GM19452 (cell line): ENCODE measurements around the gene CCND1.

ENCODE experiments used
- ATAC-seq: cut with Tn5 transposase; IDR thresholded peaks from one replicate; pipeline ENCODE4 v1.9.1; 2021; ENCODE audit not compliant: unreplicated experiment

CCND1 gene

GRCh38 chr11:69640995-69641581 is at the start of gene CCND1:
Gene CCND1, plus strand, starts transcription at chr11:69641156. Its CDS starts 158 bp downstream, at chr11:69641314.
- ATAC-seq: no peak

GRCh38 chr11:69592986-69593650 is 47.8 kb upstream of the CCND1 start:
- ATAC-seq: no peak

GRCh38 chr11:69593851-69594250 is 47.1 kb upstream of the CCND1 start:
- ATAC-seq: no peak

- ATAC-seq: no peak
Measured at GRCh38 chr11:69594481-69594880, 46.5 kb upstream of the CCND1 start.

GRCh38 chr11:69595805-69596665 is 44.9 kb upstream of the CCND1 start:
- no peak for ATAC-seq

- ATAC-seq: no peak
Measured at GRCh38 chr11:69598147-69598546, 42.8 kb upstream of the CCND1 start.

GRCh38 chr11:69599502-69599901 is 41.5 kb upstream of the CCND1 start:
- ATAC-seq: no peak

- no peak for ATAC-seq
Measured at GRCh38 chr11:69600001-69600400, 41.0 kb upstream of the CCND1 start.

- ATAC-seq: no peak
Measured at GRCh38 chr11:69601011-69601975, 39.7 kb upstream of the CCND1 start.

- no peak for ATAC-seq
Measured at GRCh38 chr11:69603111-69603836, 37.7 kb upstream of the CCND1 start.

- no peak for ATAC-seq
Measured at GRCh38 chr11:69604055-69604454, 36.9 kb upstream of the CCND1 start.

- ATAC-seq: no peak
Measured at GRCh38 chr11:69605737-69606526, 35.0 kb upstream of the CCND1 start.

GRCh38 chr11:69609351-69609750 is 31.6 kb upstream of the CCND1 start:
- ATAC-seq: no peak

GRCh38 chr11:69611548-69612526 is 29.1 kb upstream of the CCND1 start:
- ATAC-seq: no peak

- ATAC-seq: no peak
Measured at GRCh38 chr11:69613594-69613993, 27.4 kb upstream of the CCND1 start.

- no peak for ATAC-seq
Measured at GRCh38 chr11:69614085-69614484, 26.9 kb upstream of the CCND1 start.

GRCh38 chr11:69615545-69616278 is 25.2 kb upstream of the CCND1 start:
- ATAC-seq: no peak
